C4-2B (cell line): ENCODE measurements around the gene TOP1.

Experiments
- H3K27ac ChIP-seq: fragments of 450-650 bp; 2 replicates; pipeline ENCODE4 v1.5.1; 2017
- CTCF ChIP-seq: fragments of 450-650 bp; conservative IDR thresholded peaks from 2 replicates; pipeline ENCODE4 v1.5.1; 2017; ENCODE audit warnings: mild to moderate bottlenecking
- ZFX ChIP-seq: fragments of 450-650 bp; IDR thresholded peaks from 2 replicates; pipeline ENCODE4 v1.6.1; 2017

TOP1 gene

GRCh38 chr20:41047975-41048305 is 19.3 kb downstream of the TOP1 start:
- TF ChIP-seq ZFX = no peak
- TF ChIP-seq CTCF = no peak
- no peak overlapping the region for H3K27ac ChIP-seq

- TF ChIP-seq CTCF = no peak
- TF ChIP-seq ZFX = no peak
These were observed 20.1 kb downstream of the TOP1 start for GRCh38 chr20:41048461-41049301.

GRCh38 chr20:41049451-41049850 is 20.8 kb downstream of the TOP1 start:
- H3K27ac ChIP-seq = no peak overlapping the region
- TF ChIP-seq CTCF (no peak), ZFX (no peak)

More at GRCh38 chr20:41048461-41049301, 20.1 kb downstream of the TOP1 start:
- no peak overlapping the region for H3K27ac ChIP-seq

- H3K27ac ChIP-seq = no peak overlapping the region
- TF ChIP-seq CTCF (no peak), ZFX (no peak)
These were observed 21.9 kb downstream of the TOP1 start for GRCh38 chr20:41050361-41051008.

- no peak for TF ChIP-seq CTCF
- TF ChIP-seq ZFX = no peak
- no peak overlapping the region for H3K27ac ChIP-seq
These were observed 22.6 kb downstream of the TOP1 start for GRCh38 chr20:41051009-41051825.

GRCh38 chr20:41052742-41053419 is 24.3 kb downstream of the TOP1 start:
- H3K27ac ChIP-seq = no peak overlapping the region
- TF ChIP-seq CTCF (no peak), ZFX (no peak)
